HG03460 (cell line): ENCODE results near the gene MFSD8.
A peak's percentile ranks its signal among the peaks of the same experiment; 100 is the strongest.
"Not testable (repeated sequence)": the region's sequence is repeated elsewhere in the genome, so short reads cannot be mapped to it uniquely, and the experiment has no call there.

Source experiments
- ATAC-seq: cut with Tn5 transposase; IDR thresholded peaks from one replicate; pipeline ENCODE4 v1.9.1; 2021; ENCODE audit not compliant: unreplicated experiment

The MFSD8 gene

DNA sequence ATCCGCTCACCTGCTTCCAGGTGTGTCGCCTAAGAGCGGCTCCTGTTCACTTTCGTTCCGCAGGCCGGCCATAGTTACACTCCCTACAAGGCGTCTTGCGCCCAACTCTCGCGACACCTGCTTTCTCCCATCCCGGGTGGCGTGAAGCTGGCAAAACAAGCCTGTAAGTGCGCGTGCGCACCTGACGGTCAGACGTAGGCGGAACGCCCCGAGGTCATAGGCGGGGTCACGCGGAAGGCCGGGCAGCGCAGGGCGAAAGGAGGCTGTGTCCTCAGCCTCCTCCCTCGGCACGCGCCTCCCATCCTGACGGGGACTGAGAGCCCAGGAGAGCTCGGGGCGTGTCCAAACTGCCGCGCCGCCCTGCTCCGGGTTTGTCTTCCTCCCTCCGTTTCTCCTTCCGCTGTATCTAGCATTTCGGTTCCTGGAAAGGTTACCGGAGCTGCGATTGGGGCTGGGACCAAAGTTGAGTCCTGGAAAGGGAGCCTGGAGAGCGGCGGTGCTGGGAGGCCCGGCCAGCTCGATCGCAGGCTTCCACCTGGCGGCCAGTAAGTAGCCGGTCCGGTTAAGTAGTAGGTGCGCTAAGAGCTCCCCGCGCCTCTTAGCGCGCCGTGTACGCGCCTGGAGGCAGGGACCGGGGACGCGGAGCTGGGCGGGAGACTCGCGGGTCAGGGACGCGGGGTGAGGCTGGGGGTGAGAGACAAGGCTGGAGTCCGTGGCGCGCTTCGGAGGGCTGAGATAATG is at the start of gene MFSD8, which contains the start of gene ABHD18:
Gene MFSD8 (minus strand): TSS at position 112 of the 741 bp plus-strand sequence. CDS start 40 bp downstream, at position 72.
Gene ABHD18 (plus strand): TSS at position 345 of the 741 bp plus-strand sequence. CDS start 17,550 bp downstream, outside the sequence.
- ATAC-seq, result peak; percentile 94

DNA sequence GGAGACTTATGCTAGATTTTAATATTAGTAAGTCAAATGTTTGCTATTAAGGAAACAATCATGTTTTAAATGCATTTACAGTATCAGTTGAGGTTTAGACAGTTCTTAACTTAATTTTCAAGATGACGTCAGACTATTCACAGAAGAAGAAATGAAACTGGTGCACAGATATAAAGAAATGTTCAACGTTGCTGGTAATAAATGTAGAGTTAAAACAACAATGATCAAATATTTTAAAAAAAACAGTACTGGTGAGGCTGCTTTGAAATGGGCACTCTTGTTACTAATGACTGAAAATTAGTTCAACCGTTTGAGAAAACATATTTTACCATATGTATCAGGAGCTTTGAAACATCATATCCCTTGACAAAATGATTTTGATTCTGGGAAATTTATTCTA is 44.5 kb upstream of the MFSD8 start:
- no peak for ATAC-seq

DNA sequence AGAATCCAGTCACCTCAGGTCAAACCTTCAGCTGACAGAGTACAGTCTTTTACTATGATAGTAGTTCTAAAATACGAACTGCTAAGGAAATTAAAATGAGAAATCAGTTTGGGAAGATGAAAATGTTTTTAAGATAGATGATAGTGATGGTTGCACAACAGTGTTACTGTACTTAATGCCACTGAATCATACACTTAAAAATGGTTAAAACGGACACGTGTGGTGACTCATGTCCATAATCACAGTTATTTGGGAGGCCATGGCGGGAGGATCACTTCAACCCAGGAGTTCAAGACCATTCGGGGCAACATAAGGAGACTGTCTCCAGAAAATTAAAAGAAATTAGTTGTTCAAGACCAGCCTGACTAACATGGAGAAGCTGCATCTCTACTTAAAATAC is 41.6 kb upstream of the MFSD8 start:
- no peak for ATAC-seq

DNA sequence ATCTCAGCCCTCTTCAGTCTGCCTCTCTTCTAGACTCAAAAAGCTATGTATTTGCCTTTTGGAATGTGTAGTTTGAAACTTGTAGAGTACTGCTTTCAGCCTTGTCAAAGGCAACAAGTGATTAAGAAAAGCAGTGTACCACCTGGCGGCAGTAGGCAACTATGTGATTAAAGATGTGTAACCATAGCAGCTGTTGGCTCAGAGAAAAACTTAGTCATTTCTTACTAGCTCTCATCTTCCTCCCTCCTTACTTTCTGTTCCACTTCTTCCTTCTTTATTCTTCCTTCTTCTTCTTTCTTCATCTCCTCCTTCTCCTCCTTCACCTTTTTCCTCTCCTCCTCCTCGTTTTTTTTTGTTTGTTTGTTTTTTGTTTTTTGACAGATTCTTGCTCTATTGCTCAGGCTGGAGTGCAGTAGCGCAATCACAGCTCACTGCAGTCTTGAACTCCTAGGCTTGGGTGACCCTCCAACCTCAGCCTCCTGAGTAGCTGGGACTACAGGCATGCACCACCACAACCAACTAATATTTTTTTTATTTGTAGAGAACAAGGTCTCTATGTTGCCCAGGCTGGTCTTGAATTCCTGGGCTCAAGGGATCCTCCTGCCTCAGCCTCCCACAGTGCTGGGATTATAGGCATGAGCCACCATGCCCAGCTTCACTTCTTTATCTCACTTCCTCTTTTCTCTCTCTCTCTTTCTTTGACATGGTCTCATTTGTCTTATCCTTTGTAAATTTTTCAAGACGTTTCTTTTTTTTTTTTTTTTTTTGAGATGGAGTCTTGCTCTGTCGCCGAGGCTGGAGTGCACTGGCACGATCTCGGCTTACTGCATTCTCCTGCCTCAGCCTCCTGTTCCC is 32.8 kb upstream of the MFSD8 start:
- ATAC-seq, result peak; percentile 98

- not testable (repeated sequence) for ATAC-seq
Measured at GRCh38 chr4:127996521-127996920, 31.5 kb upstream of the MFSD8 start.

DNA sequence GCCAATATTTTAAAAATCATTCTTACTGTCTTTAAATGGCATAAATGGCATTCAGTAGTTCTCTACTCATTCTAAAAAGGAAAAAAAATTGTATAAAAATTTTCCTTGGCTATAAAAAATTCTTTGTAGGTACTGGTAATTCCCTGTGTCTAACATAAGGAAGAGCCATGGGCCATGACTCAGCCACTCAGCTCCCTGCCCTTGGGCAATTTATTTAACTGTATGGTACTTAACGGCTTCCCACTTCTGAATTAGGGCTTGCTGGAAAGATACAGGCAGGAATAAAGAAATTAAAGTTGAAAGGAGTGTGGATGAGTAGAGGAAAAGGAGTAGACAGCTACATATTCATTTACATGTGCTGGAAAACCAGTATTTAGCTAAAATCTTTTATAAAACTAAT is 30.8 kb upstream of the MFSD8 start:
- ATAC-seq, result no peak

DNA sequence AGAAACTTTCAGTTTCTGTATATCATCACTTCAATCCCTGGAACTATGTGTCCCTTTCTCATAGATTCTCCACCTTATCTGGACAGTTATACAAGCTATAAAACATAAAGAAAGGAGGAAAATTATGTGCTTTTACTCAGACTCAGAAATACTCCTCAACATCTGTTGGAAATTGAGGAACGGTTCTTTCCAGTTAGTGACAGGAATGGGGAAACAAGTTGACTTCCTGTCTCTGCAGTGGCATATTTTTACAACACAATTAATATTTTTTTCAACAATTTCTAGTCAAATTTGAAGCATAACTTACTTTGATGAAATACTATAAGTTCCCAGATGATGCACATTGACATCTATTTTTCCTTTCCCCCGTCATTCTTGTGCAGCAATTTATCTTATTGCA is 28.2 kb upstream of the MFSD8 start:
- ATAC-seq, result no peak

DNA sequence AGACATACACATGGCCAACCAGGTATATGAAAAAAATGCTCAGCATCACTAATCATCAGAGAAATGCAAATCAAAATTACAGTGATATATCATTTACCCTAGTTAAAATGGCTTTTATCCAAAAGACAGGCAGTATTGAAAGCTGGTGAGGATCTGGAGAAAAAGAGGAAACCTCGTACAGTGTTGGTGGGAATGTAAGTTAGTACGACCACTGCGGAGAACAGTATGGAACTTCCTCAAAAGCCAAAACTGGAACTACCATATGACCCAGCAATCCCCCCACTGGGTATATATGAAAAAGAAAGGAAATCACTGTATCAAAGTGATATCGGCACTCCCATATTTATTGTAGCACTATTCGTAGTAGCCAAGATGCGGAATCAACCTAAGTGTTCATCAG is 23.7 kb upstream of the MFSD8 start:
- no peak for ATAC-seq

- no peak for ATAC-seq
Measured at GRCh38 chr4:127985989-127986388, 21.0 kb upstream of the MFSD8 start.

DNA sequence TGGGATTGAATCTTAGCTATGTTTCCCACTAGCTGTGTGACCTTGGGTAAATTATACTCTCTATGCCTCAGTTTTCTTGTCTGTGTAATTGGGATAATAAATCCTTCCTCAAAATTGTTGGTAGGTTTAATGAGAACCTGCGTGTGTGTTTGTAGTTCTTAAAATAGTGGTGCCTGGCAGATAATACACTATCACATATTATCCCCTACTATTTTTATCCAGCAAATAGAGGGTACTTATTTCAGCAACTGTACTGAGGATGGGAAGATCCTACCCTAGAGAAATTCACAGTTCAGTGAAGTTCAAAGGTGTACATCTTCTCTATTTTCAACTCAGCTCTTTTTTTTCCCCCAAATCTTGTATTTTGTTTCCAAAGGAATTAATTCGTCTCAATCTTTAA is 17.5 kb upstream of the MFSD8 start:
- no peak for ATAC-seq

- no peak for ATAC-seq
Measured at GRCh38 chr4:127978930-127979329, 14.0 kb upstream of the MFSD8 start.

DNA sequence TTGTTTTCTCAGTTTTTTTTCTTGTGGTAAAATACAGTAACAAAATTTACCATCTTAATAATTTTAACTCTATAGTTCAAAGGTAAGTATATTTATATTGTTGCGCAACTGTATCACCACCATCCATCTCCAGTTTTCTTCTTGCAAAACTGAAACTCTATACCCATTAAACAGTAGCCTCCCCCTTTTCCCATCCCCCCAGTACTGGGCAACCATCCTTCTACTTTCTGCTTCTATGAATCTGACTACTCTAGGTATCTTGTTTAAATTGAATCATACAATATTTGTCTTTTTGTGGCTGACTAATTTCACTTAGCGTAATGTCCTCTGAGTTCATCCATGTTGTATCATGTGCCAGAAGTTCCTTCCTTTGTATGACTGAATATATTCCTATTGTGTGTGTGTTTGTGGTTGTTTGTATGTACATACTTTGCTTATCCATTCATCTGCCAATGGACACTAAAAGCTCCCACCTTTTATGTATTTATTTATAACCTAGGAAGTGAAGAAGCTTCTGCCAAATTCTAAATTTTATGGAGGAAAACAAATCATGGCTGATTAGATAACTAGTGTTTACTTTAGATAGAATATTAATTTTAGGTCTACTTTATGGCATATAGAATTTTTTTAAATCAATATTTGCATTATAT is 10.3 kb upstream of the MFSD8 start:
- ATAC-seq, result no peak

- not testable (repeated sequence) for ATAC-seq
Measured at GRCh38 chr4:127970925-127971324, 6.0 kb upstream of the MFSD8 start.

GRCh38 chr4:127968586-127968985 is 3.6 kb upstream of the MFSD8 start:
- no peak for ATAC-seq

GRCh38 chr4:127967141-127967775 is 2.3 kb upstream of the MFSD8 start:
- no peak for ATAC-seq

- ATAC-seq, result peak; percentile 32
Measured at GRCh38 chr4:127965803-127966175, 816 bp upstream of the MFSD8 start.

DNA sequence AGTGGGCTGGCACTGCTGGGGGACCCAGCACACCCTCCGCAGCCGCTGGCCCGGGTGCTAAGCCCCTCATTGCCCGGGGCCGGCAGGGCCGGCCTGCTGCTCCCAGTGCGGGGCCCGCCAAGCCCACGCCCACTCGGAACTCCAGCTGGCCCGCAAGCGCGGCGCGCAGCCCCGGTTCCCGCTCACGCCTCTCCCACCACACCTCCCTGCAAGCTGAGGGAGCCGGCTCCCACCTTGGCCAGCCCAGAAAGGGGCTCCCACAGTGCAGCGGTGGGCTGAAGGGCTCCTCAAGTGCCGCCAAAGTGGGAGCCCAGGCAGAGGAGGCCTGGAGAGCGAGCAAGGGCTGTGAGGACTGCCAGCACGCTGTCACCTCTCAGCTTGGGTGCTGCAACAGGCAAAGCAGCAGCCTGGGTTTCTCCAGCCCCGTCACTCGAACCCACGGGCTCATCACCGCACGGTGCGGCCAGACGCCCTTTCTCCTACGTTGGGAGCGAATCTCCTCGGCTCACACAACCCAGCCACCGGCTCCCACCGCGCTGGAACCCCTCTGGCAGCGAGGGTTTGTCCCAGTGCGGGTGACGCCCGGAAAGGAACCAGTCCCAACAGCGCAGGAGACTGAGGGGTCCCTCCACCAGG is 429 bp downstream of the MFSD8 start:
- peak; percentile 18 for ATAC-seq

DNA sequence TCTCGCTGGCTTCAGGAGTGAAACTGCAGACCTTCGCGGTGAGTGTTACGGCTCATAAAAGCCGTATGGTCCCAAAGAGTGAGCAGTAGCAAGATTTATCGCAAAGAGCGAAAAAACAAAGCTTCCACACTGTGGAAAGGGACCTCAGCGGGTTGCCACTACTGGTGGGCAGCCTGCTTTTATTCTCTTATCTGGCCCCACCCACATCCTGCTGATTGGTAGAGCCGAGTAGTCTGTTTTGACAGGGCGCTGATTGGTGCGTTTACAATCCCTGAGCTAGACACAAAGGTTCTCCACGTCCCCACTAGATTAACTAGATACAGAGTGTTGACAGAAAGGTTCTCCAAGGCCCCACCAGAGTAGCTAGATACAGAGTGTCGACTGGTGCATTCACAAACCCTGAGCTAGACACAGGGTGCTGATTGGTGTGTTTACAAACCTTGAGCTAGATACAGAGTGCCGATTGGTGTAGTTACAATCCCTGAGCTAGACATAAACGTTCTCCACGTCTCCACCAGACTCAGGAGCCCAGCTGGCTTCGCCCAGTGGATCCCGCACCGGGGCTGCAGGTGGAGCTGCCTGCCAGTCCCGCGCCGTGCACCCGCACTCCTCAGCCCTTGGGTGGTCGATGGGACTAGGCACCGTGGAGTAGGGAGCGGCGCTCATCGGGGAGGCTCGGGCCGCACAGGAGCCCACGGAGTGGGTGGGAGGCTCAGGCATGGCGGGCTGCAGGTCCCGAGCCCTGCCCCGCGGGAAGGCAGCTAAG is 1.2 kb downstream of the MFSD8 start:
- not testable (repeated sequence) for ATAC-seq

GRCh38 chr4:127959794-127960193 is 5.2 kb downstream of the MFSD8 start:
- ATAC-seq, result no peak

- no peak for ATAC-seq
Measured at GRCh38 chr4:127957105-127957504, 7.9 kb downstream of the MFSD8 start.
